ENCODE data around the gene KRTAP4-6.
"Not testable (repeated sequence)": the region's sequence is repeated elsewhere in the genome, so short reads cannot be mapped to it uniquely, and the experiment has no call there.

Gene KRTAP4-6

GRCh38 chr17:41140360-41141131 lies at the start of gene KRTAP4-6:
Gene KRTAP4-6 (minus strand): TSS chr17:41140544. CDS start chr17:41140487, 57 bp downstream.
- DNase-seq: no peak

GRCh38 chr17:41189837-41190318 lies 49.5 kb upstream of the KRTAP4-6 start, which contains the start of gene KRTAP9-1:
Gene KRTAP9-1 (plus strand): TSS chr17:41189887. CDS start chr17:41189887, 0 bp downstream.
- not testable (repeated sequence) for DNase-seq

DNA sequence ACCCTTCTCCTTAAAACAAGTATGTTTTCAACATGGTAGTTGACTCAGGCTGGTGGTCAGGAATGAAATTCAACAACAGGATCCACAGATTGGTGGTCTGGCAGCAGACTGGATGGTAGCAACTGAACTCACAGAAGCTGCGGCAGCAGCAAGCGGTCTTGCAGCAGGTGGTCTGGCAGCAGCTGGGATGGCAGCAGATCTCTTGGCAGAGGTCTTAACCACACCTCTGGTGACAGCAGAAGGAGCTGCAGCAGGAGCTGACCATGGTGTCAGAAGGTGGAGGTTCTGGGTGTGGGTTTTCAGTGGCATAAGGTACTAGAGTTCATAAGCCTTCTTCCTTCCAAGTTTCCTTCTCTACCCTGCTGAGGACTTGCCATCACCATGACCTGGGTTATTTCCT lies 46.5 kb upstream of the KRTAP4-6 start:
- no peak for DNase-seq

DNA sequence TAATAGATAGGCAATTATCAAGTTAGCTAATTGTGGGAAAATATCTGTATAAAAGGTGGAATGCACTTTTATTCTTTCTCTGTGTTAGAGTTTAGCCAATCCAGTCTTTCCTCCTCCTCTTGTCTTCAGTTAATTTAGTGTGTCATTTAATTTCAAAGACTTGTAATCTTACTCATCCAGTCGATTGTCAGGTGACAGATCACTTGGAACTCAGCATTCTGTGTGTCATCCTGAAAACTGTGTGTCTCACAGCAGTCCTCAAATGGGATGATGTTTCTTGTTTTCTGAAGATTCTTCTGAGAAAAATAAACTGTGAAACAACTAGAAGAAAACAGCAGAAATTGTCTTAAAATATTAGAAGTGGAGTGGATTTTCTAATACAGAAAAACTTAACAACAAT lies 44.7 kb upstream of the KRTAP4-6 start:
- no peak for DNase-seq

GRCh38 chr17:41184480-41184961 lies 44.2 kb upstream of the KRTAP4-6 start, which contains the start of gene KRTAP4-1:
Gene KRTAP4-1 (minus strand): TSS chr17:41184911. CDS start chr17:41184854, 57 bp downstream.
- DNase-seq: no peak

- no peak for DNase-seq
Observed at GRCh38 chr17:41178843-41179616, 38.7 kb upstream of the KRTAP4-6 start.

- DNase-seq: no peak
Observed at GRCh38 chr17:41178341-41178740, 38.0 kb upstream of the KRTAP4-6 start.

DNA sequence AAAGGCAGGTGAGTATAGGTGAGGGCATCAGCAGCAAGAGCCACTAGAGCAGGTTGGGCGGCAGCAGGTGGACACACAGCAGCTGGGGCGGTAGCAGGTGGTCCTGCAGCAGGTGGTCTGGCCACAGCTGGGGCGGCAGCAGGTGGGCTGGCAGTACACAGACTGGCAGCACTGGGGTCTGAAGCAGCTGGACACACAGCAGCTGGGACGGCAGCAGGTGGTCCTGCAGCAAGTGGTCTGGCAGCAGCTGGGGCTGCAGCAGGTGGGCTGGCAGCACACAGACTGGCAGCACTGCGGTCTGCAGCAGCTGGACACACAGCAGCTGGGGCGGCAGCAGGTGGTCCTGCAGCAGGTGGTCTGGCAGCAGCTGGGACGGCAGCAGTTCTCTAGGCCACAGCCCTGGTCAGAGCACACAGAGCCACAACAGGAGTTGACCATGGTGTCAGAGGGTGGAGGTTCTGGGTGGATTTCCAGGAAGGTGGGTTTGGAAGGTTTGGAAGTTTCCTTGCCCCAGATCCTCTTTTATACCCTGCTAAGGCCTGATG lies 37.5 kb upstream of the KRTAP4-6 start, which contains the start of gene KRTAP4-2:
KRTAP4-2 (minus strand) TSS at position 495 of the 545 bp plus-strand sequence; CDS start at position 438, 57 bp downstream.
- DNase-seq: no peak

- no peak for DNase-seq
Observed at GRCh38 chr17:41176744-41177387, 36.5 kb upstream of the KRTAP4-6 start.

- DNase-seq: no peak
Observed at GRCh38 chr17:41171886-41172285, 31.5 kb upstream of the KRTAP4-6 start.

- DNase-seq: no peak
Observed at GRCh38 chr17:41168121-41168520, 27.8 kb upstream of the KRTAP4-6 start, which contains the start of gene KRTAP4-3. Gene KRTAP4-3 (minus strand): TSS chr17:41168221. CDS start chr17:41168172, 49 bp downstream.

GRCh38 chr17:41167561-41167960 lies 27.2 kb upstream of the KRTAP4-6 start:
- DNase-seq: no peak

- DNase-seq: no peak
Observed at GRCh38 chr17:41163828-41164227, 23.5 kb upstream of the KRTAP4-6 start.

GRCh38 chr17:41160648-41161047 lies 20.3 kb upstream of the KRTAP4-6 start, which contains the start of gene KRTAP4-4:
Gene KRTAP4-4 (minus strand): TSS chr17:41160748. CDS start chr17:41160691, 57 bp downstream.
- no peak for DNase-seq

- DNase-seq: not testable (repeated sequence)
Observed at GRCh38 chr17:41160190-41160589, 19.8 kb upstream of the KRTAP4-6 start.

DNA sequence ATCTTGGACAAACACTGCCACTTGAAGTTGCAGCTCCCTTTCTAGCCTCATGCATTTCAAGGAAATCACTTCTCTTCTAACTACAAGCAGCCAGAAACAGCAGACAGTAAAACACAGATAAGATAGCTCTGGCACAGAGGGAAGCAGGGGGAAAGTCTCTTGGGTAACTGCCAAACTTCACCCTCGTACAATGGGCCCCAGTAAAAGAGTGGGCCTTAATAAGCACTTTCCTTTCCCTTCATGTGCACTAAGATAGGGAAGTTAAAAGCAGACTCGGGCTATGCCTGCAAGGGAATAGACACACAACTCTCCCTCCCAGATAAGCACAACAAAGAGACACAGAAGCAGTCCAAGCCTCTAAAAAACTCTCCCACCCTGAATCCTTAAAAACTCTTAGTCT lies 13.5 kb upstream of the KRTAP4-6 start:
- DNase-seq: no peak

- no peak for DNase-seq
Observed at GRCh38 chr17:41151525-41151924, 11.2 kb upstream of the KRTAP4-6 start.

DNA sequence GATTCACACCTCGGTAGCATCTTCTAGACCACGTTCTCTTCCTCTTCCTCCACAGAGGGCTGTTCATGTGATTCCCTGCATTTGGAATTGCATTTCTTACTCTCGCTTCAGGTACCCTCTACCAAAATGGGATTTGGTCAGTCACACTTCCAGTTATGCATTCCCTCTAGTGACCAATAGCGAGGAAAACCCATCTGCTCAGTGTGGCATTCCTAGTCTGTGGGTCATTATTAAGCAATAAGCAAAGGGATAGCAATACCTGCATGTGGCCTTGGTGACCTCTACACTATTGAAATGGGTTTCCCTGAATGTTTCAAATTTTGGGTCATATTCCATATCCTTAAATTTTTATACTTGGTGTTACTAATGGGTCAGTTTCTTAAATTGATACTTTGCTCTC lies 9.7 kb upstream of the KRTAP4-6 start:
- DNase-seq: no peak

- no peak for DNase-seq
Observed at GRCh38 chr17:41149652-41149985, 9.3 kb upstream of the KRTAP4-6 start, which contains the start of gene KRTAP4-5. Gene KRTAP4-5 (minus strand): TSS chr17:41149825. CDS start chr17:41149767, 58 bp downstream.

DNA sequence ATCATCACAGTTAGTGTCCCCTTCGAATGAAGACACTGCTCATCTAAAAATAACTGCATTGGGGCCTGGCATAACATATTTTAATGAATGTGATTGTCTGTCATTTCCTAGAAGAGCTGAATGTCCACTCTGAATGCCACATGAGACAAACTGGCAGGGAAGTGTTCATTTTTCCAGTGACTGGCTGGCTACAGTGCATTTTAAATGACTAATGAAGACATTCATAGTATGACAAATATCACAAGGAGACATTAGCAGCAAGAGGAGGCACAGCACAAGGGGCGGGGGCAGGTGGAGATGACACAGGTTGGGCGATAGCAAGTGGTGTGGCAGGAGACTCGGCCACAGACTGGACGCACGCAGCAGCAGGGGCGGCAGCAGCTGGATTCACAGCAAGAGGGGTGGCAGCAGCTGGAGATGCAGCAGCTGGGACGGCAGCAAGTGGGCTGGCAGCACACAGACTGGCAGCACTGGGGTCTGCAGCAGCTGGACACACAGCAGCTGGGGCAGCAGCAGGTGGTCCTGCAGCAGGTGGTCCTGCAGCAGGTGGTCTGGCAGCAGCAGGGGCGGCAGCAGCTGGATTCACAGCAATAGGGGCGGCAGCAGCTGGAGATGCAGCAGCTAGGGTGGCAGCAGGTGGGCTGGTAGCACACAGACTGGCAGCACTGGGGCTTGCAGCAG lies 8.8 kb upstream of the KRTAP4-6 start:
- DNase-seq: not testable (repeated sequence)

DNA sequence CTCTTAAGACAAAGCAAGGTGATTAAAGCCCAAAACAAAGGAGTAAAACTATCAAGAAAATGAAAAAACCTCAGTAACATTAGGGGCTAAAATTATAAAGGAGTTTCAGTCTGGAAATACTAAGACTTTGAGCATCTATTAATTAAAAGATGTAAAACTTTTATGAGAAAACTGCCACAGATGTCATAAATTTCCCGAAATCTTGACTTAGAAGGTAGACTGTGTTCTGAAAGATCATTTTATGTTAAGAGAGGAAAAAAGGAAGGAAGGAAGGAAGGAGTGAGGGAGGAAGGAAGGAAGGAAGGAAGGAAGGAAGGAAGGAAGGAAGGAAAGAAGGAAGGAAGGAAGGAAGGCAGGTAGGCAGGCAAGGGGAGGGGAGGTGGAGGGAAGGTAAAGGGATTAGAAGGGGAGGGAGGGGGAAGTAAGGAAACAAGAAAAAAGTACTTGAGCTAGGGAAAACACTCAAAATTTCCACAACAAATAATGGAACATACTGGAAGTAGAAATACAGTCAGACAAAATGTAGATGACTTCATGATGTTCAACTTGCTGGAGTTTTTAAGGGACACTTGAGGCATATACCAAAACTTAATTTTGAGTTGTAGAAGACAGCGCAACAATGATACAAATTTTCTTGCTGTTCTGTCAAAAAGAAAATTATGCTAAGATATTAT lies 7.3 kb upstream of the KRTAP4-6 start:
- DNase-seq: no peak
